Kidney (tissue), 14 donors: Measurements from ENCODE around the gene MRNIP. TPM values are rescaled to one million over a fixed set of nuclear protein-coding genes. Genes with fewer than 3 reads are reported as not detected.

Experiments
- DNase-seq, 5 donors: peaks; one replicate each; pipeline ENCODE4 v3.0.0-alpha.2; 2013 to 2020
- FAIRE-seq: peaks from 2 replicates; lab custom pipeline; 2012; peaks lifted over from hg19 to GRCh38; lab: Jason Lieb, UNC
- H3K27ac ChIP-seq, 2 donors: one replicate each; pipeline ENCODE4 v1.7.0; 2013; ENCODE audit warnings: low read depth in 2 of 2, low read length in 2 of 2, inconsistent platforms in 1 of 2
- H3K27me3 ChIP-seq: one replicate; pipeline ENCODE4 v1.7.1; 2013; ENCODE audit warnings: low read length, inconsistent platforms; ENCODE audit not compliant: control insufficient read depth, insufficient read depth
- H3K36me3 ChIP-seq, 3 donors: one replicate each; pipeline versions ENCODE4 v1.7.0 to v1.7.1; 2013; ENCODE audit warnings: low read length in 3 of 3, control low read depth in 1 of 3, inconsistent platforms in 1 of 3; ENCODE audit not compliant: insufficient read depth in 3 of 3, control insufficient read depth in 2 of 3
- H3K4me1 ChIP-seq, 3 donors: one replicate each; pipeline versions ENCODE4 v1.7.0 to v1.7.1; 2013; ENCODE audit warnings: low read length in 3 of 3, inconsistent platforms in 1 of 3, low read depth in 1 of 3; ENCODE audit not compliant: control insufficient read depth in 2 of 3, insufficient read depth in 2 of 3
- H3K4me3 ChIP-seq, 3 donors: one replicate each; pipeline versions ENCODE4 v1.7.0 to v1.8.1; 2013; ENCODE audit warnings: low read length in 3 of 3, control low read depth in 1 of 3, inconsistent platforms in 1 of 3
- H3K9ac ChIP-seq, 3 donors: one replicate each; pipeline versions ENCODE4 v1.7.0 to v1.7.1; 2013; ENCODE audit warnings: low read length in 3 of 3, control low read depth in 1 of 3, inconsistent platforms in 1 of 3
- H3K9me3 ChIP-seq, 3 donors: one replicate each; pipeline versions ENCODE4 v1.7.0 to v1.7.1; 2013; ENCODE audit warnings: low read length in 3 of 3, control low read depth in 1 of 3, inconsistent platforms in 1 of 3; ENCODE audit not compliant: control insufficient read depth in 2 of 3, insufficient read depth in 1 of 3
- CTCF ChIP-seq: IDR thresholded peaks from 3 replicates; pipeline ENCODE4 v1.5.1; 2012; ENCODE audit warnings: mild to moderate bottlenecking, moderate library complexity, borderline replicate concordance; ENCODE audit not compliant: insufficient read depth; ENCODE audit errors: extremely low read depth
- intact Hi-C: fragments of 100-400 bp; cut with DNase I; formaldehyde crosslinking; loops from one replicate; pipeline ENCODE4 v1.11.1; 2022
- polyA plus RNA-seq: library from polyadenylated mRNA; stranded (reverse); fragments of 350-450 nt; fragmentation: Illumina TruSeq; extraction: RNeasy Lipid Tissue Mini Kit (QIAGEN cat#74804); gene quantifications from one replicate; pipeline ENCODE4 v1.2.3, GENCODE V29; 2014; ENCODE audit warnings: low read depth, low replicate concordance; ENCODE audit not compliant: insufficient read depth
- total RNA-seq: library from RNA; stranded (reverse); fragmentation: NEBNext Ultra II Directional; extraction: Animal tissue kit (Norgen Biotek cat#: 25700); gene quantifications from one replicate; pipeline ENCODE4 v1.2.1, GENCODE V29; 2021
- donor health status: control.
- donor health status: control.
- donor health status: control.
- donor health status: control.
- donor health status: control.
- donor health status: DM: yes; HTN: yes; CAD: no.
- donor health status: Normal renal cell carcinoma (clear cell type).

Gene MRNIP
- total and polyA plus RNA-seq, 2 donors from 2014 or later: 25.3 to 36.6 TPM

- H3K4me3 ChIP-seq: peak overlapping the region; percentile 55 to 75 (median 58)
- no peak overlapping the region for H3K27ac ChIP-seq
- intact Hi-C loops: no loop called here
- H3K4me1 ChIP-seq: peaks cover 0 to 6% (median 0%) of the 10 kb centered on the region in 3 donors
- DNase-seq (peak; percentile 24 to 82 (median 39)), FAIRE-seq (no peak)
- H3K36me3 ChIP-seq: peaks cover 3 to 10% (median 7%) of the 10 kb centered on the region in 3 donors
- no peaks in the 10 kb centered on the region for H3K9me3 ChIP-seq
- H3K9ac ChIP-seq: peak overlapping the region in 2 of 3 donors; percentile 36 to 69
- H3K27me3 ChIP-seq: no peaks in the 10 kb centered on the region
- TF ChIP-seq CTCF: no peak
Observed at GRCh38 chr5:179906795-179907555, 48.4 kb upstream of the MRNIP start.

GRCh38 chr5:179906294-179906794, 47.7 kb upstream of the MRNIP start:
- no peak for FAIRE-seq
- DNase-seq: peak in 1 of 5 donors; percentile 67

DNA sequence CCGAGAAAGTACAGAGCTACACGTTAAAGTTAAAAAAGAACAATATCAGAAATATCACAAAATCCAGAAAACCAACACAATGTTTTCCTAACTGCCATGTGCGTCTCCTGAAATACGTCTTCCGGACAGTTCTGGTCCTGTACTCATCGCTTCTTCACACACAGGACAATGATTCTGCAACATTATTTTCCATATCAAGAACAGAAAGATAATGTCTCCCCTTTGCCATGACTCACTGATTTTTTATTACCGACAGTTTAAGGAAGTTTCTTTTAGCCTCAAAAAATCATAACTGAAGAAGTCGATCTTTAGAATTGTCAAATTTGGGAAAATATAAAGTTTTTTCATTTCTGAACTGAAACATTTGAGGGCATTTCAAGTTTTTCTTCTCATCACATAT, 46.5 kb upstream of the MRNIP start:
- Histone ChIP-seq H3K4me1 (peaks cover 0 to 6% (median 0%) of the 10 kb centered on the region in 3 donors), H3K9ac (no peak overlapping the region), H3K4me3 (no peak overlapping the region), H3K27ac (no peak overlapping the region), H3K27me3 (no peaks in the 10 kb centered on the region), H3K9me3 (no peaks in the 10 kb centered on the region), H3K36me3 (peaks cover 3 to 10% (median 7%) of the 10 kb centered on the region in 3 donors)
- FAIRE-seq (no peak), DNase-seq (no peak)
- no peak for TF ChIP-seq CTCF
- intact Hi-C loops: no loop called here

More at GRCh38 chr5:179906294-179906794, 47.7 kb upstream of the MRNIP start:
- no peak for TF ChIP-seq CTCF
- no peak overlapping the region for H3K27ac ChIP-seq
- H3K9me3 ChIP-seq: no peaks in the 10 kb centered on the region
- H3K4me1 ChIP-seq: peaks cover 0 to 6% (median 0%) of the 10 kb centered on the region in 3 donors
- peak overlapping the region in 2 of 3 donors; percentile 55 to 75 for H3K4me3 ChIP-seq
- peaks cover 3 to 10% (median 7%) of the 10 kb centered on the region in 3 donors for H3K36me3 ChIP-seq
- H3K27me3 ChIP-seq: no peaks in the 10 kb centered on the region
- peak overlapping the region in 1 of 3 donors; percentile 69 for H3K9ac ChIP-seq
- intact Hi-C loops: no loop called here
